ENCODE measurements around the gene CIAO2B. TPM values are rescaled to one million over a fixed set of nuclear protein-coding genes. Genes with fewer than 3 reads are reported as not detected.

Gene CIAO2B
- polyA plus RNA-seq, 1 experiment, result 171 TPM

DNA sequence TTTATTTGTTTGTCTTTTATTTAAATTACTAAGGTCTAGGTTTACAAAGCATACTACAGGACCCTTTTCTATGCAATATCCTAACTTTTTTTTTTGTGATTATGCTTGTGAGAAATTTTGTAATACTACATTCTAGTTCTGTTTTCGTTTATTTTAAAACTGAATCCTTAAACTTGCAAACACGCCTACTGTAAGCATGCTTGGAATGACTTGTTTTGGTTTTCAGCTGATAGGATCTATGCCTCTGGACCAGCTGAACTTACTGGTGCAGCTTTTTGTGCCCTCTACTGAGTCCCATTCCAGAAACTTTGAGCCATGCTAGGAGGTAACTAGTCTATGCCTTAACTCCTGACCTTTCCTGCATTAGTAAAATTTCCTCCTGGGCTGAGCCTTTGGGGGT lies 47.9 kb downstream of the CIAO2B start:
- ChIA-PET POLR2A (no interaction called here), CTCF (interaction anchor here (0.6 to 2.6 kb wide), 7 partner anchors 9 to 453 kb away, joined by 3 to 11 read pairs (median 3); partner anchors contain the start of gene CDH16)
- Histone ChIP-seq H3K36me3 (ENCODE audit: control insufficient read depth, insufficient read depth, low read length) (peaks cover 9% of the 10 kb centered on the region), H3K27me3 (ENCODE audit: control insufficient read depth, insufficient read depth, low read length) (no peaks in the 10 kb centered on the region), H3K4me3 (ENCODE audit: low read depth, low read length) (no peak overlapping the region)
- no peak for DNase-seq (ENCODE audit: low read depth)
- TF ChIP-seq, protein P1, sequence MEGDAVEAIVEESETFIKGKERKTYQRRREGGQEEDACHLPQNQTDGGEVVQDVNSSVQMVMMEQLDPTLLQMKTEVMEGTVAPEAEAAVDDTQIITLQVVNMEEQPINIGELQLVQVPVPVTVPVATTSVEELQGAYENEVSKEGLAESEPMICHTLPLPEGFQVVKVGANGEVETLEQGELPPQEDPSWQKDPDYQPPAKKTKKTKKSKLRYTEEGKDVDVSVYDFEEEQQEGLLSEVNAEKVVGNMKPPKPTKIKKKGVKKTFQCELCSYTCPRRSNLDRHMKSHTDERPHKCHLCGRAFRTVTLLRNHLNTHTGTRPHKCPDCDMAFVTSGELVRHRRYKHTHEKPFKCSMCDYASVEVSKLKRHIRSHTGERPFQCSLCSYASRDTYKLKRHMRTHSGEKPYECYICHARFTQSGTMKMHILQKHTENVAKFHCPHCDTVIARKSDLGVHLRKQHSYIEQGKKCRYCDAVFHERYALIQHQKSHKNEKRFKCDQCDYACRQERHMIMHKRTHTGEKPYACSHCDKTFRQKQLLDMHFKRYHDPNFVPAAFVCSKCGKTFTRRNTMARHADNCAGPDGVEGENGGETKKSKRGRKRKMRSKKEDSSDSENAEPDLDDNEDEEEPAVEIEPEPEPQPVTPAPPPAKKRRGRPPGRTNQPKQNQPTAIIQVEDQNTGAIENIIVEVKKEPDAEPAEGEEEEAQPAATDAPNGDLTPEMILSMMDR (IDR thresholded peaks at IDR 0.05; ENCODE audit: insufficient read depth, low read depth, low read length), result no peak

DNA sequence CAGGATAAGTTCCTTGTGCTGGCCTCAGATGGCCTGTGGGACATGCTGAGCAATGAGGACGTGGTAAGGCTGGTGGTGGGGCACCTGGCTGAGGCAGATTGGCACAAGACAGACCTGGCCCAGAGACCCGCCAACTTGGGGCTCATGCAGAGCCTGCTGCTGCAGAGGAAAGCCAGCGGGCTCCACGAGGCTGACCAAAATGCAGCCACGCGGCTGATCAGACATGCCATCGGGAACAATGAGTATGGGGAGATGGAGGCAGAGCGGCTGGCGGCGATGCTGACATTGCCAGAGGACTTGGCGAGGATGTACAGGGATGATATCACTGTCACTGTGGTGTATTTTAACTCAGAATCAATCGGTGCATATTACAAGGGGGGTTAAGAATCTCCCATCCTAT lies 48.7 kb downstream of the CIAO2B start:
- ChIA-PET CTCF (interaction anchor here (0.7 to 2.6 kb wide), 6 partner anchors 9 to 453 kb away, joined by 3 to 11 read pairs (median 3); no protein-coding TSS in a partner anchor), POLR2A (no interaction called here)
- TF ChIP-seq, protein P1 (IDR thresholded peaks at IDR 0.05; ENCODE audit: insufficient read depth, low read depth, low read length), result no peak
- H3K27me3 ChIP-seq (ENCODE audit: control insufficient read depth, insufficient read depth, low read length), result no peaks in the 10 kb centered on the region
- H3K36me3 ChIP-seq (ENCODE audit: control insufficient read depth, insufficient read depth, low read length), result peaks cover 9% of the 10 kb centered on the region
- H3K4me3 ChIP-seq (ENCODE audit: low read depth, low read length), result no peak overlapping the region
- DNase-seq (ENCODE audit: low read depth), result no peak

DNA sequence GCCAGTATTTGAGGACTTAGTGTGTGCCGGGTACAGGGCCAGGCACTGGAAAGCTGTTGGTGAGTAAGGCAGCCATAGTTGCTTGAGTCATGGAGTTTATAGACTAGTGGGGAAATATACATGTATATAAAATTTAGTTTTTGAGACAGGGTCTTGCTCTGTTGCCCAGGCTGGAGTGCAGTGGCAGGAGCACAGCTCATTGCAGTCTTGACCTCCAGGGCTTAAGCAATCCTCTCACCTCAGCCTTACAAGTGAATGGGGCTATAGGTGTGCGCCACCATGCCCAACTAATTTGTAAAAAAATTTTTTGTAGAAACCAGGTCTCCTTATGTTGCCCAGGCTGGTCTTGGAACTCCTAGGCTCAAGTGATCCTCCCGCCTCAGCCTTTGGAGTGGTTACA lies 51.5 kb downstream of the CIAO2B start:
- Histone ChIP-seq H3K36me3 (ENCODE audit: control insufficient read depth, insufficient read depth, low read length) (peaks cover 9% of the 10 kb centered on the region), H3K27me3 (ENCODE audit: control insufficient read depth, insufficient read depth, low read length) (no peaks in the 10 kb centered on the region), H3K4me3 (ENCODE audit: low read depth, low read length) (no peak overlapping the region)
- ChIA-PET POLR2A (no interaction called here), CTCF (interaction anchor here (1.2 to 2.2 kb wide), 2 partner anchors 10 to 12 kb away, joined by 3 to 11 read pairs; no protein-coding TSS in a partner anchor)
- TF ChIP-seq, protein P1 (IDR thresholded peaks at IDR 0.05; ENCODE audit: insufficient read depth, low read depth, low read length), result no peak
- no peak for DNase-seq (ENCODE audit: low read depth)

Other genes starting within 250 kb of the CIAO2B start
- 24.8 and 28.0 TPM in 2 replicates for gene CMTM4, start 237.7 kb downstream of the CIAO2B start, polyA plus RNA-seq (2011; rRNA removed)
- gene DYNC1LI2, start 182.8 kb downstream of the CIAO2B start, polyA plus RNA-seq (2011; rRNA removed), result 82.0 and 82.8 TPM in 2 replicates
- gene TERB1, start 132.8 kb downstream of the CIAO2B start, polyA plus RNA-seq (2011; rRNA removed), result 0.07 TPM in 1 of 2 replicates, not detected in the other
- 27.3 and 43.6 TPM in 2 replicates for gene NAE1, start 103.4 kb downstream of the CIAO2B start, polyA plus RNA-seq (2011; rRNA removed)
- not detected in 2 replicates for gene CA7, start 90.0 kb downstream of the CIAO2B start, polyA plus RNA-seq (2011; rRNA removed)
- gene PDP2, start 53.9 kb downstream of the CIAO2B start, polyA plus RNA-seq (2011; rRNA removed), result 8.1 and 10.3 TPM in 2 replicates
- gene CDH16, start 15.5 kb downstream of the CIAO2B start, polyA plus RNA-seq (2011; rRNA removed), result not detected in 2 replicates
- 1.8 and 3.8 TPM in 2 replicates for gene RRAD, start 8.9 kb downstream of the CIAO2B start, polyA plus RNA-seq (2011; rRNA removed)
- gene CES2, start 1.1 kb upstream of the CIAO2B start, polyA plus RNA-seq (2011; rRNA removed), result 23.8 and 33.3 TPM in 2 replicates
- gene CES3, start 26.9 kb upstream of the CIAO2B start, polyA plus RNA-seq (2011; rRNA removed), result 0.07 and 0.13 TPM in 2 replicates
- 3.6 and 4.5 TPM in 2 replicates for gene CES4A, start 54.2 kb upstream of the CIAO2B start, polyA plus RNA-seq (2011; rRNA removed)
- gene CBFB, start 94.7 kb upstream of the CIAO2B start, polyA plus RNA-seq (2011; rRNA removed), result 14.7 and 28.4 TPM in 2 replicates
- gene PHAF1, start 175.5 kb upstream of the CIAO2B start, polyA plus RNA-seq (2011; rRNA removed), result 20.8 and 27.7 TPM in 2 replicates
- 25.7 and 34.9 TPM in 2 replicates for gene B3GNT9, start 216.6 kb upstream of the CIAO2B start, polyA plus RNA-seq (2011; rRNA removed)
- 11.1 and 18.6 TPM in 2 replicates for gene TRADD, start 225.5 kb upstream of the CIAO2B start, polyA plus RNA-seq (2011; rRNA removed)
- 4.1 and 5.7 TPM in 2 replicates for gene FBXL8, start 225.6 kb upstream of the CIAO2B start, polyA plus RNA-seq (2011; rRNA removed)
- 3.2 and 4.1 TPM in 2 replicates for gene HSF4, start 230.3 kb upstream of the CIAO2B start, polyA plus RNA-seq (2011; rRNA removed)
- gene NOL3, start 236.1 kb upstream of the CIAO2B start, polyA plus RNA-seq (2011; rRNA removed), result 12.7 and 14.7 TPM in 2 replicates
- gene MATCAP1, start 249.6 kb upstream of the CIAO2B start, polyA plus RNA-seq (2011; rRNA removed), result 8.7 and 13.1 TPM in 2 replicates